Fibroblast of skin of right quadriceps (primary cell): ENCODE measurements around the gene ARL17A.
"Not testable (repeated sequence)": the region's sequence is repeated elsewhere in the genome, so short reads cannot be mapped to it uniquely, and the experiment has no call there.

Source experiments
- DNase-seq: peaks from one replicate; pipeline ENCODE4 v3.0.0-alpha.2; 2013

The ARL17A gene

GRCh38 chr17:46579083-46580075, at the start of gene ARL17A:
Gene ARL17A, minus strand, starts transcription at chr17:46579691. Its CDS starts 3,369 bp downstream, at chr17:46576322.
- DNase-seq, result not testable (repeated sequence)

- not testable (repeated sequence) for DNase-seq
Measured at GRCh38 chr17:46628753-46629436, 49.4 kb upstream of the ARL17A start.

GRCh38 chr17:46627452-46627851, 48.0 kb upstream of the ARL17A start:
- DNase-seq, result not testable (repeated sequence)

- DNase-seq, result not testable (repeated sequence)
Measured at GRCh38 chr17:46624726-46625125, 45.2 kb upstream of the ARL17A start.

GRCh38 chr17:46623790-46624189, 44.3 kb upstream of the ARL17A start:
- not testable (repeated sequence) for DNase-seq

- DNase-seq, result not testable (repeated sequence)
Measured at GRCh38 chr17:46618975-46619374, 39.5 kb upstream of the ARL17A start.

GRCh38 chr17:46617121-46617520, 37.6 kb upstream of the ARL17A start:
- not testable (repeated sequence) for DNase-seq

- DNase-seq, result not testable (repeated sequence)
Measured at GRCh38 chr17:46613876-46614275, 34.4 kb upstream of the ARL17A start.

- DNase-seq, result not testable (repeated sequence)
Measured at GRCh38 chr17:46611304-46611703, 31.8 kb upstream of the ARL17A start.

- DNase-seq, result not testable (repeated sequence)
Measured at GRCh38 chr17:46603125-46603524, 23.6 kb upstream of the ARL17A start.

GRCh38 chr17:46600767-46601166, 21.3 kb upstream of the ARL17A start:
- not testable (repeated sequence) for DNase-seq

GRCh38 chr17:46598344-46598931, 18.9 kb upstream of the ARL17A start:
- not testable (repeated sequence) for DNase-seq

- DNase-seq, result not testable (repeated sequence)
Measured at GRCh38 chr17:46591332-46591731, 11.8 kb upstream of the ARL17A start.

- not testable (repeated sequence) for DNase-seq
Measured at GRCh38 chr17:46590157-46591146, 11.0 kb upstream of the ARL17A start, which contains the start of gene NSF. Gene NSF, plus strand, starts transcription at chr17:46590669. Its CDS starts 107 bp downstream, at chr17:46590776.

GRCh38 chr17:46585444-46585843, 6.0 kb upstream of the ARL17A start:
- not testable (repeated sequence) for DNase-seq

- not testable (repeated sequence) for DNase-seq
Measured at GRCh38 chr17:46580082-46580481, 591 bp upstream of the ARL17A start.

- DNase-seq, result not testable (repeated sequence)
Measured at GRCh38 chr17:46571796-46572195, 7.7 kb downstream of the ARL17A start.

- DNase-seq, result not testable (repeated sequence)
Measured at GRCh38 chr17:46566980-46567379, 12.5 kb downstream of the ARL17A start.

GRCh38 chr17:46566284-46566683, 13.2 kb downstream of the ARL17A start:
- DNase-seq, result not testable (repeated sequence)

GRCh38 chr17:46560048-46560447, 19.4 kb downstream of the ARL17A start:
- not testable (repeated sequence) for DNase-seq

- DNase-seq, result not testable (repeated sequence)
Measured at GRCh38 chr17:46559155-46559554, 20.3 kb downstream of the ARL17A start.

GRCh38 chr17:46548607-46549006, 30.9 kb downstream of the ARL17A start:
- DNase-seq, result not testable (repeated sequence)
